Measurements from ENCODE around the gene MBNL1. TPM values are rescaled to one million over a fixed set of nuclear protein-coding genes. Genes with fewer than 3 reads are reported as not detected.

Gene MBNL1
- total and polyA plus RNA-seq, 4 donors: 17.1 to 110 (median 62.3) TPM

DNA sequence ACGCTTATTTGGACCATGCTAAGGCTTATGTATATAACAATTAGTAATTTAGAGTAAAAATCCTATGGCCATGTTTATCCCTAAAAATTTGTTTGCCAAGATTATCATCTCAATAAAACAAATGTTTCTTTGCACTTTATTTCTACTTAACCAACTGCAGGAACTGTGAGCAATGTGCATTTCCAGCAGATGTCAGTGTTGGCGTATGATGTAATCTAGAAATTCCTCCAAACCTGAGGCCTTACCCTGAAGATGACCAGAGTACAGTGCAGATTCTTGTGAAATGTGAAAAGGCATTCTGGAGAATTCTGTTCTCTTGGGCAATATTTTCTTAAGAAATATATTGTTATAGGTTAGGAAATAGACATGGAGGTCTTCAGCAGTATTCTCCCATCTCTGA is 205.9 kb downstream of the MBNL1 start:
- peak; percentile 47 for TF ChIP-seq CTCF (IDR thresholded peaks at IDR 0.05; ENCODE audit: low read depth, low read length, missing input control)
- no peak for TF ChIP-seq SP1 (IDR thresholded peaks at IDR 0.05)
- peak; percentile 79 to 83 for TF ChIP-seq RAD21 (IDR thresholded peaks at IDR 0.05)
- no peak for DNase-seq (ENCODE audit: low spot score)
- no peaks in the 10 kb centered on the region for H3K36me3 ChIP-seq (ENCODE audit: control insufficient read depth in 4 of 4, insufficient read depth in 3 of 4, low read depth in 1 of 4, low read length in 3 of 4)
- no peaks in the 10 kb centered on the region for H3K9me3 ChIP-seq (ENCODE audit: control insufficient read depth in 4 of 4, low read length in 3 of 4)
- no peaks in the 10 kb centered on the region for H3K27me3 ChIP-seq (ENCODE audit: control insufficient read depth in 4 of 4, insufficient read depth in 4 of 4, low read length in 3 of 4)
- 90% methylated on average over 2 of the region's 2 CpGs for WGBS
- H3K4me1 ChIP-seq (ENCODE audit: control insufficient read depth in 4 of 4, insufficient read depth in 4 of 4, low read length in 3 of 4): peaks cover 0 to 6% (median under 1%) of the 10 kb centered on the region in 4 donors
- H3K4me3 ChIP-seq (ENCODE audit: low read depth in 1 of 3, low read length in 3 of 3): no peak overlapping the region
- H3K27ac ChIP-seq (ENCODE audit: low read depth in 1 of 2, low read length in 2 of 2): no peak overlapping the region
- H3K9ac ChIP-seq (ENCODE audit: low read depth in 1 of 2, low read length in 2 of 2): no peak overlapping the region

DNA sequence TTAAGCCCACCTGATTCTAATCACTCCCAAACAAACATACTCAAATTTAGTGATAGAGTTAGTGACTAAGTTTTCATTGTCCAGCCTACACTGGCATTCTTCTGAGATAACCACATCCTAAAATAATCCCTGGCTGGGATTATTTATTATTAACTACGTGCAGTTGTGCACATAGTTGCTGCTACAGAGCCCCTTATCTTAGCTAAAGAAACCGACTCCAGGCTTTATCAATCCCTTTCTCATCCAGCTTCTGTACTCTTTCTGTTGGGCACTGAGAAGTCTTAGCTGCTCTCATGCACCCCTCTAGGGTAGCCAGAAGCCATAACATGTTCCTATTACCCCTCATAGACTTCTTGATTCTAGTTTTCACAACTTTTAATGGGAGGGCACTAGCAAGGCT is 208.7 kb downstream of the MBNL1 start:
- no peak for DNase-seq (ENCODE audit: low spot score)
- WGBS: 62% methylated on average over 2 of the region's 2 CpGs
- peaks cover 0 to 2% (median 0%) of the 10 kb centered on the region in 4 donors for H3K4me1 ChIP-seq (ENCODE audit: control insufficient read depth in 4 of 4, insufficient read depth in 4 of 4, low read length in 3 of 4)
- no peaks in the 10 kb centered on the region for H3K27me3 ChIP-seq (ENCODE audit: control insufficient read depth in 4 of 4, insufficient read depth in 4 of 4, low read length in 3 of 4)
- no peak overlapping the region for H3K4me3 ChIP-seq (ENCODE audit: low read depth in 1 of 3, low read length in 3 of 3)
- H3K9me3 ChIP-seq (ENCODE audit: control insufficient read depth in 4 of 4, low read length in 3 of 4): peaks cover 0 to 2% (median 0%) of the 10 kb centered on the region in 4 donors
- no peak overlapping the region for H3K27ac ChIP-seq (ENCODE audit: low read depth in 1 of 2, low read length in 2 of 2)
- TF ChIP-seq RAD21 (IDR thresholded peaks at IDR 0.05) (no peak), FOXA2 (IDR thresholded peaks at IDR 0.05) (no peak), RXRA (IDR thresholded peaks at IDR 0.05) (no peak), HNF4G (IDR thresholded peaks at IDR 0.05) (no peak), TAF1 (conservative IDR thresholded peaks at IDR 0.05) (no peak), HNF4A (conservative IDR thresholded peaks at IDR 0.05) (no peak), REST (IDR thresholded peaks at IDR 0.05) (no peak), MAX (IDR thresholded peaks at IDR 0.05) (no peak), CTCF (IDR thresholded peaks at IDR 0.05; ENCODE audit: low read depth, low read length, missing input control) (no peak), YY1 (IDR thresholded peaks at IDR 0.05) (no peak), NR2F2 (IDR thresholded peaks at IDR 0.05) (no peak), JUND (IDR thresholded peaks at IDR 0.05) (no peak), EGR1 (IDR thresholded peaks at IDR 0.05; ENCODE audit: low read depth in 2 of 2) (no peak), FOXA1 (IDR thresholded peaks at IDR 0.05) (no peak), SP1 (IDR thresholded peaks at IDR 0.05) (no peak)
- TF ChIP-seq, protein P1, sequence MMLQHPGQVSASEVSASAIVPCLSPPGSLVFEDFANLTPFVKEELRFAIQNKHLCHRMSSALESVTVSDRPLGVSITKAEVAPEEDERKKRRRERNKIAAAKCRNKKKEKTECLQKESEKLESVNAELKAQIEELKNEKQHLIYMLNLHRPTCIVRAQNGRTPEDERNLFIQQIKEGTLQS (IDR thresholded peaks at IDR 0.05): no peak
- TF ChIP-seq, protein P2, sequence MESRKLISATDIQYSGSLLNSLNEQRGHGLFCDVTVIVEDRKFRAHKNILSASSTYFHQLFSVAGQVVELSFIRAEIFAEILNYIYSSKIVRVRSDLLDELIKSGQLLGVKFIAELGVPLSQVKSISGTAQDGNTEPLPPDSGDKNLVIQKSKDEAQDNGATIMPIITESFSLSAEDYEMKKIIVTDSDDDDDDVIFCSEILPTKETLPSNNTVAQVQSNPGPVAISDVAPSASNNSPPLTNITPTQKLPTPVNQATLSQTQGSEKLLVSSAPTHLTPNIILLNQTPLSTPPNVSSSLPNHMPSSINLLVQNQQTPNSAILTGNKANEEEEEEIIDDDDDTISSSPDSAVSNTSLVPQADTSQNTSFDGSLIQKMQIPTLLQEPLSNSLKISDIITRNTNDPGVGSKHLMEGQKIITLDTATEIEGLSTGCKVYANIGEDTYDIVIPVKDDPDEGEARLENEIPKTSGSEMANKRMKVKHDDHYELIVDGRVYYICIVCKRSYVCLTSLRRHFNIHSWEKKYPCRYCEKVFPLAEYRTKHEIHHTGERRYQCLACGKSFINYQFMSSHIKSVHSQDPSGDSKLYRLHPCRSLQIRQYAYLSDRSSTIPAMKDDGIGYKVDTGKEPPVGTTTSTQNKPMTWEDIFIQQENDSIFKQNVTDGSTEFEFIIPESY (IDR thresholded peaks at IDR 0.05): no peak
- H3K36me3 ChIP-seq (ENCODE audit: control insufficient read depth in 4 of 4, insufficient read depth in 3 of 4, low read depth in 1 of 4, low read length in 3 of 4): no peaks in the 10 kb centered on the region
- no peak overlapping the region for H3K9ac ChIP-seq (ENCODE audit: low read depth in 1 of 2, low read length in 2 of 2)

Measured in liver (tissue), 9 donors.